Hepatocyte (in vitro differentiated cells): Measurements from ENCODE around the gene MED9.

ENCODE experiments used
- CTCF ChIP-seq: fragments of 200-600 bp; sonication (generic); IDR thresholded peaks from 2 replicates; pipeline ENCODE4 v1.5.1; 2016; ENCODE audit warnings: antibody characterized with exemption, mild to moderate bottlenecking; ENCODE audit not compliant: poor library complexity
- EZH2 ChIP-seq: fragments of 200-600 bp; sonication (generic); IDR thresholded peaks from 2 replicates; pipeline ENCODE4 v1.6.1; 2016; ENCODE audit warnings: antibody characterized with exemption, mild to moderate bottlenecking, borderline replicate concordance
- EZH2phosphoT487 ChIP-seq: fragments of 200-600 bp; sonication (generic); IDR thresholded peaks from one replicate; pipeline ENCODE4 v1.6.1; 2018; ENCODE audit warnings: antibody characterized with exemption, mild to moderate bottlenecking, low read depth, moderate library complexity; ENCODE audit not compliant: unreplicated experiment, severe bottlenecking

- TF ChIP-seq EZH2, result no peak
- no peak for TF ChIP-seq CTCF
- TF ChIP-seq EZH2phosphoT487, result no peak
These were observed 8.4 kb upstream of the MED9 start for GRCh38 chr17:17468217-17469010.
